GM21786 (cell line): ENCODE data around the gene GPR107.

Experiments used
- ATAC-seq: cut with Tn5 transposase; IDR thresholded peaks from one replicate; pipeline ENCODE4 v1.9.1; 2021; ENCODE audit not compliant: unreplicated experiment

GPR107 gene

DNA sequence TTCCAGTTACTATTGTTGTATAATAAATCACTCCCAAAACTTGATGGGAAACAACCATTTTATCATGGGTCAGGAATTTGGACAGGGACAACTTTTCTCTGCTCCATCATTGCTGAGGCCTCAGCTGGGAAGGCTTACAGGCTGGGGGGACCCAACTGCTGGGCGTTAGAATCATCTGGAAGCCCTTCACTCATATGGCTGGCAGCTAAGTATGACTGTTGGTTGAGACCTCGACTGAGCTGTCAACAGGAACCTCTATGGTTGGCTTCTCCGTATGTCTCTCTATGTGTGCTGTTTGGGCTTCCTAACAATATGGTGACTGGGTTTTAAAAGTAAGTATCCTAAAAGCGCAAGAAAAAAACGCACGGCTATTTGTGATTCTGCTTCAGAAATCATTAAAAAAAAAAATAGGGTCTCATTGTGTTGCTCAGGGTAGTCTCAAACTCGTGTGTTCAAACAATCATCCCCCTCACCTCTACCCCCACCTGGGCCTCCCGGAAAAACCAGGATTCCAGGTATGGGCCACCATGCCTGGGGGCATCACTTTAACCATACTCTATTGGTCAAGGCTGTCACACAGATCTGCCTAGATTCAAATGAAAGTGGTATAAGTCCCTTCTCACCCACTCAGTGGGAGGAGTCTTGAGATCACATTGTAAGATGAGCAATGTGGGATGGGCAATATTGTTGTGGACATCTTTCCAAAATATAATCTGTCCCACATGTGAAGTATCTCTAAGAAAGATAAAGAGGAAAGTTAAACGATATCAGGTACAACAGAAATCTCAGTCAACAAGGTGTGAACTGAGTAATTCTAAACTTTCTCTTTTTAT, 26.0 kb upstream of the GPR107 start:
- no peak for ATAC-seq

- ATAC-seq, result no peak
Measured at GRCh38 chr9:130028493-130029222, 25.0 kb upstream of the GPR107 start.

DNA sequence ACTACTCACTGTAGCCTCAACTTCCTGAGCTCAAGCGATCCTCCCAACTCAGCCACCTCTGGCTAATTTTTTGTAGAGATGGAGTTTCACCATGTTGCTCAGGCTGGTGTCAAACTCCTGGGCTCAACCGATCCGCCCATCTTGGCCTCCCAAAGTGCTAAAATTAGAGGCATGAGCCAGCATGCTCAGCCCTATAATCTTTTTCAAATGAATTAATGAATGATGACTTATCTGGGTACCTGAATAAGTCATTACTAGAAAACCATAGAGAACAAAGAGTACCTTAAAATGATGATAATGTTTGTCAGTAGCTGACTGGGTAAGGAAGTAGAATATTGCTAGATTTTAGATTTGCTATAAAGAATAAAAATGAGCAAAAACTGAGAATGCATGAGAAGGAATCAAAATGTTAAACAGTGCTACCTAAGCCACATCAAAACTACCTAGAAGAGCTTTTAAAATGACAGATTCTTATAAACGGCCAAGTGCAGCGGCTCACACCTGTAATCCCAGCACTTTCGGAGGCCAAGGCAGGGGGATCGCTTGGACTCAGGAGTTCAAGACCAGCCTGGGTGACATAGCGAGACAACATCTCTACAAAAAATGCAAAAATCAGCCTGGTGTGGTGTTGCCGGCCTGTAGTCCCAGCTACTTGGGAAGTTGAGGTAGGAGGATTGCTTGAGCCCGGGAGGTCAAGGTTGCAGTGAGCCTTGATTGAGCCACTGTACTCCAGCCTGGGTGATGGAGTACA, 24.3 kb upstream of the GPR107 start:
- peak; percentile 32 for ATAC-seq

GRCh38 chr9:130030651-130031127, 23.0 kb upstream of the GPR107 start:
- no peak for ATAC-seq

- no peak for ATAC-seq
Measured at GRCh38 chr9:130034570-130034969, 19.1 kb upstream of the GPR107 start.

GRCh38 chr9:130036099-130036498, 17.6 kb upstream of the GPR107 start:
- no peak for ATAC-seq

GRCh38 chr9:130039528-130040147, 14.1 kb upstream of the GPR107 start:
- no peak for ATAC-seq

DNA sequence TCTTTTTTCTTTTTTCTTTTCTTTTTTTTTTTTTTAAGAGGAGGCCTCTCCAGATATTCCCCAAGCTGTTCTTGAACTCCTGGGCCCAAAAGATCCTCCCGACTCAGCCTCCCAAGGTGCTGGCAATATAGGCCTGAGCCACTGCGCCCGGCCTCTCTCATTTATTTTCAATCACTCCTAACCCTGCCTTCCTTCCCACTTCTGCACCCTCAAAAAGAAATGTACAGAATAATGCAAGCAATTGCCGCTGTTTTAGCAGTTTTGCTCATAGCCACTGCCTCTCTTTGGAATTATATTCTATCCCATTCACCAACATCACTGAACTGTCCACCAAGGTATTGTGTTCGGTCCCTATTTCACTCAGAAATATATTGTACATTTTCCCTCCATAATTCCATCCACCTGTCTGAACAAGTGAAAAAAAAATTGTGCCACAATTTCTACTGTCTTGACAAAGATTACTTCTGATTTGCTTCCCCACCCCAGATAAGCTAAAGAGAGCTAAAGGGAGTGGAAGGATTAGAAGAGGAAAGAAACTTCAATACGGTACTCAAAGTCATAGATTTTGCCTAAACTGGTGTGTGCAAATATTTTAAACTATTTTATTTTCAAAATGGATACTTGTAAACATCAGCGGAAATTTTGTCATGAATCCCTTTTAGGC, 12.6 kb upstream of the GPR107 start:
- no peak for ATAC-seq

GRCh38 chr9:130041648-130042405, 11.9 kb upstream of the GPR107 start:
- no peak for ATAC-seq

DNA sequence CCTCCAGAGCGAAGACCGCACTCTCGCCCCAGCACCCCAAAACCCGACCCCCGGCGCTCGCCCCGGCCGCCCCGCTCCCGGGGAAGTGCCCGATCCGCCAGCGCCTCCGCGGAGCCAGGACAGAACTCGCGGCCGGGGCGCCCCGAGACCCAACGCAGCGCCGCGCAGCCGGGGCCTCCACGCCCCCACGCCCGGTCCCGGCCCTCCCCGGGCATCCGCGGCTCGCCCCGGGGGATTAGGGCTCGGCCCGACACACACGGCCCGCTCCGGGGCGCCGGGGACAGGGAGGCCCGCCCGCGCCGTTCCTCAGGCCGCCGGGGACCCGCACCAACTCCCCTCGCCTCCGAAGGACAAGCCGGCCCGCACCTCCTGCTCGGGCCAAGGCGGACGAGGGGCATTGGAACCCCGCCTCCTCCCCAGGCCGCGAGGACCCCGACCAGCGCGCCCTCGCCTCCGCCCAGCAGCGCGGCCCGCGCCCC, 11.3 kb upstream of the GPR107 start:
- no peak for ATAC-seq

GRCh38 chr9:130042885-130043653, 10.6 kb upstream of the GPR107 start, which contains the start of gene FNBP1:
FNBP1 (minus strand) TSS chr9:130043189; CDS start chr9:130042975, 214 bp downstream.
- ATAC-seq, result no peak

DNA sequence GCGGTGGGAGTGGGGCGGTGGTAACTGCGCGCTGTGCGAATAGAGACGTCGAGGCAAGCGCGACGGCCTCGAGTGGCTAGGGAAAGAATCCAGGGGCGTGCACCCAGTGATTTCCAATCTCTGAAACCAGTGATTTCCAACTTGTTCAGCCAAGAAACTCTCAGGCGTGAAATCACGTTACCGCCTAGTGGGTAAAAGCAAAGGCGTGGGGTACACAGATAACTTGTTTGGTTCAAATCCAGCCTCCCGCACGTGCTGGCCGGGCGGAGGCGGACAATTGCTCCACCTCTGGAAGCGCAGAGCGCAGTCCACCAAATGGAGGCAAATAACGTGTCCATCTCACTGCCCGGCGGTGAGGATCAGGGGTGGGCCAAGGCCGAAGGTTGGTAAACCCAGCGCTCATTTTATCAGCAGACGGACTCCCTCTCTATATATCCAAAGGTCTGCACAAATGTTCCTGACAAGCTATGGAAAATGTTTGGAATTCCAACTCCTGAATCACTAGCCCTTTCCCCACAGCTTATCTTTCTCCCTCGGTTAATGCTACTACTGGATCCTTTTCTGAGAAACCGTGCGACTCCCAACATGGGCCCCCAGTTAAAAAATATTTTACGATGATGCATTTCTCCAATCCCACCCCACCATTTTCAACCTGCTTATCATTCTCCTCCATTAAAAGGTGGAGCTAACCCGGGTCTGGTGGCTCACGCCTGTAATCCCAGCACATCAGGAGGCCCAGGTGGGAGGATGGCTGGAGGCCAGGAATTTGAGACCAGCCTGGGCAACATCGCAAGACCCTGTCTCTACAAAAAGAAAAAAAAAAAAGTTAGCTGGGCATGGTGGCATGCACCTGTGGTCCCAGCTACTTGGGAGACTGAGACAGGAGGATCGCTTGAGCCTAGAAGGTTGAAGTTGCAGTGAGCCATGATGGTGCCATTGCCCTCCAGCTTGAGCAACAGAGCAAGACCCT, 9.8 kb upstream of the GPR107 start:
- no peak for ATAC-seq

DNA sequence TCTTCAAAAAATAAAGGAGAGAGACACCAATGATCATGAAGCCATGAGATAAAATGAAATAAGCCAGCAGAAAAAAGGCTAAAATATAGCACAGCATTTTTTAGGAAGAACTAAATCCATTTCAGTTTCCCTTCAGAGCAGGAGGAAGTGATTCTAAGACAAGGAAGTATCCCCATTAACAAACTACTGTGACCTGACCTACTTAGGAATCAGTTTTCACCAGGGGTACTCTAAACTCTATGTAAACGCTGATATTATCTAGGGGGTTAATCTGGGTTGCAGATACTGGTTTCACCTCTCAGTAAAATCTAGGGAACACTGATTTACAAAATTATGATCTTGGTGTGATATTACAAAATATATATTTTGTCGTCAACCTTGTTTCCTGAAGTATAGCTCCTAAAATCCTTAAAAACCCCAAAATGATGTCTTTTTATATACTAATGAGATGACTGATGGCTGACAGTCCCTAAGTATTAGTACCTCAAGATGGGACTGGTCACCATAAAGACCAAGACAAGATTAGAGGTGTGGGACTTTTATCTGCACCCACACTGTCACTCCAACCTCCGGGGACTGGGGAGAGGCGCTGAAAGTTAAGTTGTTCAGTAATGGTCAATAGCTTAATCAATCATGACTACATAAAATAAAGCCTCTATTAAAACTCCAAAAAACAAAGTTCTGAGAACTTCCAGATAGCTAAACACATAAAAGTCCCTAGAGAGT, 7.8 kb upstream of the GPR107 start:
- ATAC-seq, result no peak

DNA sequence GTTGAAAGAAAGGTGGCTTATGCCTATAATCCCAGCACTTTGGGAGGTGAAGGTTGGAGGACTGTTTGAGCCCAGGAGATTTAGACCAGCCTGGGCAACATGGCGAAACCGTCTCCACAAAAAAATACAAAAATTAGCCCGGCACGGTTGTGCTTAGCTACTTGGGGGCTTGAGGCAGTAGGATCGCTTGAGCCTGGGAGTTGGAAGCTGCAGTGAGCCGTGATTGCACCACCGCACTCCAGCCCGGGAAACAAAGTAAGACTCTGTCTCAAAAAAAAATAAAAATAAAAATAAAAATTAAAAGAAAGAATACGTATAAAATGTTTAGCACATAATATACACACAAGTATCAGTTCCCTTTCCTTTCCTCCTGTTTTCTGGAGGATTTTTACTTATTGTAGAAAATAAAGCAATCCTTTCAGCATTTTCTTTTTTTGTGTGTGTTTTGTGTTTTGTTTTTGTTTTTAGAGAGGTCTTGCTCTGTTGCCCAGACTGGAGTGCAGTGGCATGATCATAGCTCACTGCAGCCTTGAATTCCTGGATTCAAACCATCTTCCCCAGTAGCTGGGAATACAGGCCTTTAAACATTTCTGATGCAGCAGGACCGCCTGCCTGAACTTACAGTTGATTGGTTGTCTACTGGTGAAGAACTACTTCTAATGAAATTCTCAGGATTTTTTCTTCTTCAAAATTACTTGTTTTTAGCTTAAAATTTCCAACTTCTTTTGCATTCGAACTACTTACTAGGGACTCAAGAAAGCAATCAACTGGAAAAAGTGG, 4.1 kb upstream of the GPR107 start:
- no peak for ATAC-seq

DNA sequence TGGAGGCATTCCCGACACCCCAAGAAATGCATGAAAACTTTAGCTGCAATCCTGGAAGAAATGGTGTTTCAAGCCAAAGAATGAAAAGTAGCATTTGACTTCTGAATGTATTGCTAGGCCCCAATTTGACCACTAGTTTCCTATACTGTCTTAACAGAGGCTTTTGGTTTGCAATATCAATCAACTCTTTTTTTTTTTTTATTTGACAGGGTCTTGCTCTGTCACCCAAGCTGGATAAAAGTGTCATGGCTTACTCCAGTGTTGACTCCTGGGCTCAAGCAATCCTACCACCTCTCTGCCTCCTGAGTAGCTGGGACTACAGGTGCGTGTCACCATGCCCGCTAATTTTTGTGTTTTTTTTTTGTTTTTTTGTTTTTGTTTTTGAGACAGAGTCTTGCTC, 3.2 kb upstream of the GPR107 start:
- ATAC-seq, result no peak

DNA sequence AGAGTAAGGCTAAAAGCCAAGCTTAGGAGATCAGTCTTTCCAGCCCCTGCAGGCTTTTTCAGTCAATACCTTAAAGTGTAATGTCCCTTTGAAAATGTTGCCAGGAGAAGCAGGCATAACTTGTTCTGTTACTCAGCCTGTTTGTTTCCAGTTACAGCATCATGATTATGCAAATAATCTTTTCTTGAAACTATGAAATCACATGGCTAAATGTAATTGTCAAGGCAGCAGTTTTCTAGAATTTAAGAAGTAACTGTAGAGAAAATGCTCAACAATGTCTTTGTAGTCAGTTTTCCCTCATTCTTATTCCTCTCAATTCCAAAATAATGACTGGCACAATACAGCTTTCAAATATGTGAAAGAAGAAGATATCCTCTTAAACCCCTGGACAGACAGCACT, 1.9 kb upstream of the GPR107 start:
- no peak for ATAC-seq
